ENCODE data around the gene TTC3. TPM values are rescaled to one million over a fixed set of nuclear protein-coding genes. Genes with fewer than 3 reads are reported as not detected.
"Not testable (repeated sequence)": the region's sequence is repeated elsewhere in the genome, so short reads cannot be mapped to it uniquely, and the experiment has no call there.

TTC3 gene
- total RNA-seq, 1 donor from 2014 or later = 286 TPM

GRCh38 chr21:37095821-37096220 is 22.8 kb downstream of the TTC3 start:
- Mint-ChIP-seq H3K9me3 (no peaks in the 10 kb centered on the region), H3K4me3 (no peak overlapping the region), H3K27ac (no peak overlapping the region), H3K4me1 (no peaks in the 10 kb centered on the region), H3K36me3 (peaks cover 25% of the 10 kb centered on the region), H3K27me3 (ENCODE audit: low read depth) (no peaks in the 10 kb centered on the region)
- TF ChIP-seq, protein P1, sequence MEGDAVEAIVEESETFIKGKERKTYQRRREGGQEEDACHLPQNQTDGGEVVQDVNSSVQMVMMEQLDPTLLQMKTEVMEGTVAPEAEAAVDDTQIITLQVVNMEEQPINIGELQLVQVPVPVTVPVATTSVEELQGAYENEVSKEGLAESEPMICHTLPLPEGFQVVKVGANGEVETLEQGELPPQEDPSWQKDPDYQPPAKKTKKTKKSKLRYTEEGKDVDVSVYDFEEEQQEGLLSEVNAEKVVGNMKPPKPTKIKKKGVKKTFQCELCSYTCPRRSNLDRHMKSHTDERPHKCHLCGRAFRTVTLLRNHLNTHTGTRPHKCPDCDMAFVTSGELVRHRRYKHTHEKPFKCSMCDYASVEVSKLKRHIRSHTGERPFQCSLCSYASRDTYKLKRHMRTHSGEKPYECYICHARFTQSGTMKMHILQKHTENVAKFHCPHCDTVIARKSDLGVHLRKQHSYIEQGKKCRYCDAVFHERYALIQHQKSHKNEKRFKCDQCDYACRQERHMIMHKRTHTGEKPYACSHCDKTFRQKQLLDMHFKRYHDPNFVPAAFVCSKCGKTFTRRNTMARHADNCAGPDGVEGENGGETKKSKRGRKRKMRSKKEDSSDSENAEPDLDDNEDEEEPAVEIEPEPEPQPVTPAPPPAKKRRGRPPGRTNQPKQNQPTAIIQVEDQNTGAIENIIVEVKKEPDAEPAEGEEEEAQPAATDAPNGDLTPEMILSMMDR (IDR thresholded peaks at IDR 0.05; ENCODE audit: unreplicated experiment) = no peak
- DNase-seq (ENCODE audit: low spot score in 2 of 2, unreplicated experiment in 2 of 2) = no peak

- Mint-ChIP-seq H3K4me1 (peaks cover 6% of the 10 kb centered on the region), H3K27ac (no peak overlapping the region), H3K36me3 (peaks cover 30% of the 10 kb centered on the region), H3K27me3 (ENCODE audit: low read depth) (no peaks in the 10 kb centered on the region), H3K9me3 (no peaks in the 10 kb centered on the region), H3K4me3 (no peak overlapping the region)
- TF ChIP-seq, protein P1 (IDR thresholded peaks at IDR 0.05; ENCODE audit: unreplicated experiment) = no peak
- DNase-seq (ENCODE audit: low spot score in 2 of 2, unreplicated experiment in 2 of 2) = no peak
These were observed 25.7 kb downstream of the TTC3 start for GRCh38 chr21:37098751-37099150.

DNA sequence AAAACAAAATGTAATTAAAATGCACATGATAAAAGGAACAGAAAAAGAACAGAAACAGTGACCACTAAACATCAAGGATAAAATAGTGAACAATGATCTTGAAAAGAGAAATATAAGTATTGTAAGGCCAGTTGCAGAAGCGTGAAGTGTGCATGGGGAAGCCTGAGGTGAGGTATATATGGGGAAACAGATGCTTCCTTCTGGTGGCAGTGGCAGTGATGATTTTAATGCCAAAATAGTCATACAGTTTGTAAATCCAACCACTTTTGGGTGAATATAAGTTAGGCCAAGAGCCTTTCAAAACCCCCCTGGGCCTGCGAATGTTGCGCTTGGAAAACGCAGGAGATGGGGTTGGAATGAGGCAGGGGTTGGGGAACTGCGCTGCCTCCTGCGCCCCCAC is 27.3 kb downstream of the TTC3 start:
- H3K36me3 Mint-ChIP-seq = peaks cover 37% of the 10 kb centered on the region
- TF ChIP-seq, protein P1 (IDR thresholded peaks at IDR 0.05; ENCODE audit: unreplicated experiment) = no peak
- no peak overlapping the region for H3K4me3 Mint-ChIP-seq
- no peaks in the 10 kb centered on the region for H3K27me3 Mint-ChIP-seq (ENCODE audit: low read depth)
- no peak for DNase-seq (ENCODE audit: low spot score in 2 of 2, unreplicated experiment in 2 of 2)
- H3K27ac Mint-ChIP-seq = no peak overlapping the region
- H3K4me1 Mint-ChIP-seq = peaks cover 6% of the 10 kb centered on the region
- no peaks in the 10 kb centered on the region for H3K9me3 Mint-ChIP-seq

DNA sequence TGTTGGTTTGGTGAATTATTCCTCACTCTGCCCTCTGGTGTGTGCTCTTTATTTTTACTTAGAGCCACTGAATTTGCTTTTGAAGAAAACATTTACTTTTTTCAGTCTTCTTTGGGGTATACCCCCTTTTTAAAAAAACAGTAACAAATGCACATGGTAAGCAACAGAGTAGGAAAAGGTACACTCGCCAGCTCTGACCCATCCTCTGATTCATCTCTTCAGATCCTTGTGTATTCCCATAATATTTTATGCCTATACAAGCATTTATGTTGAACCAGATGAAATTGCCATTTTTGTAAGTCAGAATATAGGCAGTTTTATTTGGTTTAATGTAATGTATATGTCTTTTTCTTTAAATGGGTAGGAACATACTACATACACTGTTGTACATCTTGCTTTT is 28.3 kb downstream of the TTC3 start:
- TF ChIP-seq, protein P1 (IDR thresholded peaks at IDR 0.05; ENCODE audit: unreplicated experiment) = no peak
- Mint-ChIP-seq H3K4me1 (peaks cover 6% of the 10 kb centered on the region), H3K27ac (no peak overlapping the region), H3K27me3 (ENCODE audit: low read depth) (no peaks in the 10 kb centered on the region), H3K4me3 (no peak overlapping the region), H3K9me3 (peaks cover 9% of the 10 kb centered on the region), H3K36me3 (peaks cover 46% of the 10 kb centered on the region)
- no peak for DNase-seq (ENCODE audit: low spot score in 2 of 2, unreplicated experiment in 2 of 2)

GRCh38 chr21:37102746-37103145 is 29.7 kb downstream of the TTC3 start:
- not testable (repeated sequence) for H3K4me3 Mint-ChIP-seq; H3K4me1 Mint-ChIP-seq; DNase-seq (ENCODE audit: low spot score in 2 of 2, unreplicated experiment in 2 of 2); H3K27me3 Mint-ChIP-seq (ENCODE audit: low read depth)
- Mint-ChIP-seq H3K36me3 (peaks cover 56% of the 10 kb centered on the region), H3K27ac (peak overlapping the region; percentile 39), H3K9me3 (peaks cover 22% of the 10 kb centered on the region)

DNA sequence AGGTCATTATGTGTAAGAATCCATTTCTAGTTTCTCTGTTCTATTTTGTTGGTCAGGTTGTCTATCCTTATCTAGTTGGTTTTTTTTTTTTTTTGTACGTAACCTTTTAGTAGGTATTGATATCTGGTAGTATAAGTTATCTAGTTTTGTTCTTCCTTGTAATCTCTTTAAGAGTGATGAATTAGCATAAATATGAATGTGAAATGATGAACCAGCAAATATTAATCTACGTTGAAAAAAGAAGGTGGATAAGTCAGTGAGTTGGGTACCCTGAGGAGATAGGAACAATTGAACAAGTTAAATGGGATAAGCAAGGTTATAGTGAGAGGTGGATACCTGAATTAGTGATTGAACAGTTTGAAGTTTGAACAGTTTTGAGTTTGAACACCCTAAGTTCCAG is 33.9 kb downstream of the TTC3 start:
- TF ChIP-seq, protein P1 (IDR thresholded peaks at IDR 0.05; ENCODE audit: unreplicated experiment) = no peak
- Mint-ChIP-seq H3K27ac (no peak overlapping the region), H3K27me3 (ENCODE audit: low read depth) (no peaks in the 10 kb centered on the region), H3K36me3 (peaks cover 60% of the 10 kb centered on the region), H3K4me1 (peaks cover 6% of the 10 kb centered on the region), H3K4me3 (no peak overlapping the region), H3K9me3 (peaks cover 42% of the 10 kb centered on the region)
- no peak for DNase-seq (ENCODE audit: low spot score in 2 of 2, unreplicated experiment in 2 of 2)

DNA sequence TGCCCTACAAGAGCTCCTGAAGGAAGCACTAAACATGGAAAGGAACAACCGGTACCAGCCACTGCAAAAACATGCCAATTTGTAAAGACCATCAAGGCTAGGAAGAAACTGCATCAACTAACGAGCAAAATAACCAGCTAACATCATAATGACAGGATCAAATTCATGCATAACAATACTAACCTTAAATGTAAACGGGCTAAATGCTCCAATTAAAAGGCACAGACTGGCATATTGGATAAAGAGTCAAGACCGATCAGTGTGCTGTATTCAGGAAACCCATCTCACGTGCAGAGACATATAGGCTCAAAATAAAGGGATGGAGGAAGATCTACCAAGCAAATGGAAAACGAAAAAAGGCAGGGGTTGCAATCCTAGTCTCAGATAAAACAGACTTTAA is 38.0 kb downstream of the TTC3 start:
- H3K27ac Mint-ChIP-seq; DNase-seq (ENCODE audit: low spot score in 2 of 2, unreplicated experiment in 2 of 2): not testable (repeated sequence)
- H3K9me3 Mint-ChIP-seq = peaks cover 46% of the 10 kb centered on the region

GRCh38 chr21:37114301-37114700 is 41.2 kb downstream of the TTC3 start:
- H3K4me1 Mint-ChIP-seq; H3K4me3 Mint-ChIP-seq; H3K27ac Mint-ChIP-seq; H3K27me3 Mint-ChIP-seq (ENCODE audit: low read depth); DNase-seq (ENCODE audit: low spot score in 2 of 2, unreplicated experiment in 2 of 2): not testable (repeated sequence)
- Mint-ChIP-seq H3K36me3 (peaks cover 48% of the 10 kb centered on the region), H3K9me3 (peaks cover 19% of the 10 kb centered on the region)

More for the DNA sequence above, 38.0 kb downstream of the TTC3 start:
- H3K36me3 Mint-ChIP-seq = peaks cover 60% of the 10 kb centered on the region
- H3K4me1 Mint-ChIP-seq; H3K27me3 Mint-ChIP-seq (ENCODE audit: low read depth); H3K4me3 Mint-ChIP-seq: not testable (repeated sequence)

DNA sequence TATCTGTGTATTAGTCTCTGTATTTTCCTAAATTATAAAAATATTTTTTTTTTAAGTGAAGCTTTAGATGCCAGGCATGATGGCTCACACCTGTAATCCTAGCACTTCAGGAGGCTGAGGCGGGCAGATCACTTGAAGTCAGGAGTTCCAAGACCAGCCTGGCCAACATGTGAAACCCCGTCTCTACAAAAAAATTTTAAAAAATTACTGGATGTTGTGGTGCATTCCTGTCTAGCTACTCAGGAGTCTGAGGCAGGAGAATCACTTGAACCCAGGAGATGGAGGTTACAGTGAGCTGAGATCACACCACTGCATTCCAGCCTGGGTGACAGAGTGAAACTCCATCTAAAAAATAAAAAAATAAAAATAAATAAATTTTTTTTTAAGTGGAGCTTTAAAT is 43.4 kb downstream of the TTC3 start:
- H3K27me3 Mint-ChIP-seq (ENCODE audit: low read depth); H3K4me3 Mint-ChIP-seq; DNase-seq (ENCODE audit: low spot score in 2 of 2, unreplicated experiment in 2 of 2); H3K4me1 Mint-ChIP-seq; H3K27ac Mint-ChIP-seq; H3K9me3 Mint-ChIP-seq: not testable (repeated sequence)
- H3K36me3 Mint-ChIP-seq = peaks cover 35% of the 10 kb centered on the region

Data from mesothelial cell of epicardium (in vitro differentiated cells).